Thymus (tissue), 11 donors: ENCODE results near the gene TBC1D24. TPM values are rescaled to one million over a fixed set of nuclear protein-coding genes. Genes with fewer than 3 reads are reported as not detected.

ENCODE experiments used
- DNase-seq, 9 donors: peaks; one replicate each; pipeline ENCODE4 v3.0.0-alpha.2; 2013; ENCODE audit warnings: low spot score in 9 of 9, low read depth in 6 of 9, missing footprints in 1 of 9
- H3K27ac ChIP-seq, 2 donors: one replicate each; pipeline ENCODE4 v1.5.1; 2013; ENCODE audit warnings: control low read depth in 1 of 2, low read depth in 1 of 2, low read length in 1 of 2, mild to moderate bottlenecking in 1 of 2, moderate library complexity in 1 of 2
- H3K27me3 ChIP-seq, 2 donors: one replicate each; pipeline ENCODE4 v1.5.1; 2013; ENCODE audit warnings: low read length in 1 of 2; ENCODE audit not compliant: control insufficient read depth in 2 of 2, insufficient read depth in 1 of 2
- H3K36me3 ChIP-seq, 2 donors: one replicate each; pipeline ENCODE4 v1.5.1; 2013; ENCODE audit warnings: low read length in 1 of 2, mild to moderate bottlenecking in 1 of 2, moderate library complexity in 1 of 2; ENCODE audit not compliant: control insufficient read depth in 2 of 2, insufficient read depth in 2 of 2
- H3K4me1 ChIP-seq, 2 donors: one replicate each; pipeline ENCODE4 v1.5.1; 2013; ENCODE audit warnings: low read length in 2 of 2; ENCODE audit not compliant: control insufficient read depth in 2 of 2, insufficient read depth in 2 of 2
- H3K4me3 ChIP-seq, 2 donors: one replicate each; pipeline ENCODE4 v1.5.1; 2013; ENCODE audit warnings: low read length in 2 of 2, control low read depth in 1 of 2, mild to moderate bottlenecking in 1 of 2
- H3K9me3 ChIP-seq, 2 donors: one replicate each; pipeline ENCODE4 v1.5.1; 2013; ENCODE audit warnings: low read length in 1 of 2, mild to moderate bottlenecking in 1 of 2; ENCODE audit not compliant: control insufficient read depth in 2 of 2, insufficient read depth in 1 of 2
- WGBS: extraction: QIAGEN DNeasy Blood & Tissue Kit; methylation state at CpG from one replicate; pipeline ENCODE4 v1.1.7; 2013; 5-methylcytosine and 5-hydroxymethylcytosine counted together
- polyA plus RNA-seq: library from polyadenylated mRNA; stranded (reverse); fragments of 200-250 nt; gene quantifications from one replicate; pipeline ENCODE4 v1.2.3, GENCODE V29; 2013
- total RNA-seq: library from RNA; stranded (reverse); fragments of 120-200 nt; gene quantifications from one replicate; pipeline ENCODE4 v1.2.4, GENCODE V29; 2013
- donor health status: healthy.

TBC1D24 gene
- total and polyA plus RNA-seq, 2 donors, result 3.5 to 3.7 TPM

DNA sequence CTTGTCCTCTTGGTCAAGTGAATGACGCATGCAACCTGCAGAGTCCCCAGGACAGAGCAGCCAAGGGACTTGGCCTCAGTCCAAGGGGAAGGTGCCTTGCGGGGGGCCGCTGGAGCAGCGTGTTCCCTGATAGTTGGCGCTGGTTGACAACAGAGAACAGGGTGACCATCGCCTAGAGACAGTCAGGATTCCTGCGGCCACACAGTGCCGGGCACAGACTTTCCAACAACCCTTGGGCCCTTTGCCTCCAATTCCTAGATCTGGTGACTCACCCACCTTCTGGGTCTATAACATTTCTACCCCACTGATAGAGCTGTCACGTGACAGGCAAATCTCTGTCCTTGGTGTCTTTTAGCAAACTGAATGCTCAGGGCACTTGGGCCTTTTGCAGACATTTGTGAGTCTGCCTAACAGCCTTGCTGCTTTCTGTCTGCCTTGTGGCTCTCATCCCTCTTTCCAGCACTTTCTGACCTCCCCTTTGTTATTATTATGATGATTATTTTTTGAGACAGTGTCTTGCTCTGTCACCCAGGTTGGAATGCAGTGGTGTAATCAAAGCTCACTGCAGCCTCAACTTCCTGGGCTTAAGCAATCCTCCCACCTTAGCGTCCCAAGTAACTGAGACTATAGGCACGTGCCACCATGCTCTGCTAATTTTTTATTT is 26.9 kb upstream of the TBC1D24 start:
- WGBS, result 98% methylated on average over 11 of the region's 11 CpGs

GRCh38 chr16:2449118-2449517 is 25.8 kb upstream of the TBC1D24 start:
- Histone ChIP-seq H3K27ac (no peak overlapping the region), H3K4me1 (no peaks in the 10 kb centered on the region), H3K27me3 (no peaks in the 10 kb centered on the region), H3K4me3 (no peak overlapping the region), H3K9me3 (no peaks in the 10 kb centered on the region), H3K36me3 (peaks cover 94 to 97% of the 10 kb centered on the region in 2 donors)
- WGBS, result 98% methylated on average over 25 of the region's 25 CpGs
- no peak for DNase-seq

More for the DNA sequence above, 26.9 kb upstream of the TBC1D24 start:
- H3K27ac ChIP-seq, result no peak overlapping the region
- no peaks in the 10 kb centered on the region for H3K4me1 ChIP-seq
- peaks cover 91 to 95% of the 10 kb centered on the region in 2 donors for H3K36me3 ChIP-seq
- no peaks in the 10 kb centered on the region for H3K27me3 ChIP-seq
- DNase-seq, result no peak
- no peak overlapping the region for H3K4me3 ChIP-seq
- H3K9me3 ChIP-seq, result no peaks in the 10 kb centered on the region

DNA sequence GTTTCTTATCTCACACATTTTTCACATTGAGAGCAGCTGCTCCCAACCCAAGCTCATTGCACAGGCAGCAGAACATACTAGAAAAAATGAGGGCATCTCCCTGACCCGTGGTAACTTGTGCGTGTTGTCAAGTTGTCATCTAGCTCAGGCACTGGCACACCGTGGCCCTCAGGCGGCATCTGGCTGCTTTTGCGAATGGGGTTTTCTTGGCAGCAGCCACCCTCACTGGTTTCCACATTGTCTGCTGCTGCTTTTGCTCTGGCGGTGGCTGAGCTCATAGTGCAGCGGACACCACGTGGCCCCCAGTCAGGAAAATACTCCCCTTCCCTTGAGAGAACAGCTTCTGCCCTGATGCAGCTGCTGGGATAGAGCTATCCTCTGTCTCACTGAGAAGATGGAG is 24.4 kb upstream of the TBC1D24 start:
- WGBS, result 99% methylated on average over 8 of the region's 8 CpGs
- no peak for DNase-seq
- no peaks in the 10 kb centered on the region for H3K4me1 ChIP-seq
- peaks cover 93 to 95% of the 10 kb centered on the region in 2 donors for H3K36me3 ChIP-seq
- no peaks in the 10 kb centered on the region for H3K9me3 ChIP-seq
- no peak overlapping the region for H3K27ac ChIP-seq
- H3K4me3 ChIP-seq, result no peak overlapping the region
- no peaks in the 10 kb centered on the region for H3K27me3 ChIP-seq

GRCh38 chr16:2450975-2451381 is 23.9 kb upstream of the TBC1D24 start:
- DNase-seq, result no peak

DNA sequence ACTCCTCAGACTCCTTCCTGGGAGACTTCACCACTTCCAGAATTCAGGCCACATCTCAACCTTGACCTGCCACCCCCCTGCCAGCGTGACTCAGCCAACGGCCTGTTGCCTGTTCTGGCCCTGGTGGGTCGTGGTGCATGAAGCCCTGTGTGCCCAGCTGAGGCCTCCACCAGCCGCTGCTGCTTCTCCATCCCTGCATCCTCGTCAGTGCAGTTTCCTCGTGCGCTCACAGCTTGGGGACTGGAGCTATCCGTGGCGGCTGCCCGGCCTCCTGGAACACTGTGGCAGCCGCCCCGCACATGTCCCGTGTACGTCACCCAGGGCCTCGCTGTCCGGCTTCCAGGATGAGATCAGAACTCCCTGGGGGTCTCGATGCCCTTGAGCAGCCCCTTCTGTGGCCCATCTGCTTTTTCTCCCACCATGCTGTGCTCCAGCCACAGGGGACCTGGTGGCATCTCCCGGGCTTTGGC is 23.0 kb upstream of the TBC1D24 start:
- no peaks in the 10 kb centered on the region for H3K27me3 ChIP-seq
- H3K4me1 ChIP-seq, result no peaks in the 10 kb centered on the region
- H3K36me3 ChIP-seq, result peaks cover 93 to 96% of the 10 kb centered on the region in 2 donors
- no peak overlapping the region for H3K27ac ChIP-seq
- 98% methylated on average over 18 of the region's 18 CpGs for WGBS
- H3K9me3 ChIP-seq, result no peaks in the 10 kb centered on the region
- H3K4me3 ChIP-seq, result no peak overlapping the region
- no peak for DNase-seq

More at GRCh38 chr16:2450975-2451381, 23.9 kb upstream of the TBC1D24 start:
- Histone ChIP-seq H3K27me3 (no peaks in the 10 kb centered on the region), H3K4me3 (no peak overlapping the region), H3K27ac (no peak overlapping the region), H3K9me3 (no peaks in the 10 kb centered on the region), H3K36me3 (peaks cover 93 to 96% of the 10 kb centered on the region in 2 donors), H3K4me1 (no peaks in the 10 kb centered on the region)
- 98% methylated on average over 19 of the region's 19 CpGs for WGBS

GRCh38 chr16:2452650-2453049 is 22.3 kb upstream of the TBC1D24 start:
- Histone ChIP-seq H3K9me3 (no peaks in the 10 kb centered on the region), H3K27me3 (no peaks in the 10 kb centered on the region), H3K4me1 (no peaks in the 10 kb centered on the region), H3K4me3 (no peak overlapping the region), H3K36me3 (peaks cover 94 to 96% of the 10 kb centered on the region in 2 donors), H3K27ac (no peak overlapping the region)
- DNase-seq, result no peak
- 98% methylated on average over 8 of the region's 8 CpGs for WGBS

DNA sequence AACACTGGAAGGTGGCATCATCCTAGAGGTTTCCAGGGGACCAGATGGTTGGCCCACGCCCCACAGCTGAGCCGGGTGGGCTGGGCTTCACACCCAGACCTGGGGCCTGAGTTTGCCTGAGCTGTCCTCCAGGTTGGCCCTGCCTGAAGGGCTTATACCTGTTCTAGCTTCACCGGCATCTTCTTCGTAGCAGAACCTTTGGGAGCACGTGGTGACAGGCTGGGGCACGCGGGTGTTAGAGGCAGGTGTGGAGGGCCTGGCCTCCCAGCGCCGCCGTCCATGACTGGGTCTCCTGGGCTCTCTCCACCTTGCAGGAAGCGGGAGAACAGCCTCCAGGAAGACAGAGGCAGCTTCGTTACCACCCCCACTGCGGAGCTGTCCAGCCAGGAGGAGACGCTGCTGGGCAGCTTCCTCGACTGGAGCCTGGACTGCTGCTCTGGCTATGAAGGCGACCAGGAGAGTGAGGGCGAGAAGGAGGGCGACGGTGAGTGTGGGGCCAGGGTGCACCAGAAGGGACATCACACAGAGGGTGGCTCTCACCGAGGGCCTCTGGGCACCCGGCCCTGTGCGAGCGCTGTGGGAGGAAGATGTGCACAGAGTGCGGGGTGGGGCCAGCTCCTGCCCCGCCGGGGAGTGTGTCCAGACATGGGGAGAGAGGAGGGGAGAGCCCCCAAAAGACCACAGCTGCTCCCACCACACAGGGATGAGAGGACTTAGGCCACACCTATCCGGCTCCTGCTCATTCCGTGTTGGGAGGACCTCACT is 19.7 kb upstream of the TBC1D24 start:
- WGBS, result 97% methylated on average over 28 of the region's 28 CpGs
- DNase-seq, result no peak

DNA sequence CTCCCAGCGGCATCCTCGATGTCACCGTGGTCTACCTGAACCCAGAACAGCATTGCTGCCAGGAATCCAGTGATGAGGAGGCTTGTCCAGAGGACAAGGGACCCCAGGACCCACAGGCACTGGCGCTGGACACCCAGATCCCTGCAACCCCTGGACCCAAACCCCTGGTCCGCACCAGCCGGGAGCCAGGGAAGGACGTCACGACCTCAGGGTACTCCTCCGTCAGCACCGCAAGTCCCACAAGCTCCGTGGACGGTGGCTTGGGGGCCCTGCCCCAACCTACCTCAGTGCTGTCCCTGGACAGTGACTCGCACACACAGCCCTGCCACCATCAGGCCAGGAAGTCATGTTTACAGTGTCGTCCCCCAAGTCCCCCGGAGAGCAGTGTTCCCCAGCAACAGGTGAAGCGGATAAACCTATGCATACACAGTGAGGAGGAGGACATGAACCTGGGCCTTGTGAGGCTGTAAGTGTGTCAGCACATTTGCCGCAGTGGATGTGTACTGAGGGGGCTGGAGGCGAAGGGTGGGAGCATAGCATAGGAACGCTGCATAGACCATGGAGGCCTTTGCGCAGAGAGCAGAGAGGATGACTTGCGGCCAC is 18.3 kb upstream of the TBC1D24 start:
- no peak overlapping the region for H3K4me3 ChIP-seq
- peaks cover 58 to 62% of the 10 kb centered on the region in 2 donors for H3K36me3 ChIP-seq
- no peak for DNase-seq
- WGBS, result 98% methylated on average over 21 of the region's 21 CpGs
- no peaks in the 10 kb centered on the region for H3K9me3 ChIP-seq
- H3K27ac ChIP-seq, result no peak overlapping the region
- peaks cover 15 to 22% of the 10 kb centered on the region in 2 donors for H3K4me1 ChIP-seq
- H3K27me3 ChIP-seq, result no peaks in the 10 kb centered on the region

More for the DNA sequence above, 19.7 kb upstream of the TBC1D24 start:
- Histone ChIP-seq H3K27ac (no peak overlapping the region), H3K4me1 (peaks cover 8 to 14% of the 10 kb centered on the region in 2 donors), H3K36me3 (peaks cover 72 to 76% of the 10 kb centered on the region in 2 donors), H3K4me3 (no peak overlapping the region), H3K27me3 (no peaks in the 10 kb centered on the region), H3K9me3 (no peaks in the 10 kb centered on the region)

DNA sequence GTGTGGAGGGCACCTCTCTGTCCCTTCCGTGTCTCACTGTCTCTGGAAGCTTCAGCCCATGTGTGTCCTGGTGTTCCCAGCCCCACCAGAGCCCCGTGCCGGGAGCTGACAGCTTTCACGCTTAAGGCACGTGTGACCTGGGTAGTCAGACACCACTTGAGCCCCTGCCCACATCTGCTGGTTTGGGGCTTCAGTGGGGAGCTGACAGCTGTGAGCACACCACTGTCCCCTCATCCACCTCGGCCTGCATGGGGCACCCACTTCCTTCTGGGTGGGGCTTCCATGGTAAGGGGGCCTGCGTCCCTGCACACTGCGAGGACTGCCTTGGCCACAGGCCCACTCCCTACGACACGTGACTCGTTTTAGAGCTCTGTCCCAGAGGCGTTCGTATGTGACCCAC is 17.7 kb upstream of the TBC1D24 start:
- Histone ChIP-seq H3K9me3 (no peaks in the 10 kb centered on the region), H3K4me1 (peaks cover 15 to 22% of the 10 kb centered on the region in 2 donors), H3K27ac (no peak overlapping the region), H3K36me3 (peaks cover 52 to 59% of the 10 kb centered on the region in 2 donors), H3K27me3 (no peaks in the 10 kb centered on the region), H3K4me3 (no peak overlapping the region)
- 95% methylated on average over 13 of the region's 13 CpGs for WGBS
- DNase-seq, result no peak
